Astrocyte of the spinal cord (primary cell): ENCODE measurements around the gene RIMBP2.

Source experiments
- DNase-seq: peaks from one replicate; pipeline ENCODE4 v3.0.0; 2011; ENCODE audit warnings: low read depth, low spot score
- H3K4me3 ChIP-seq: 2 replicates; pipeline ENCODE4 v1.5.1; 2011; ENCODE audit warnings: low read depth, mild to moderate bottlenecking, low read length, moderate library complexity
- CTCF ChIP-seq: IDR thresholded peaks from 2 replicates; pipeline ENCODE4 v1.5.1; 2012; ENCODE audit warnings: low read depth, mild to moderate bottlenecking, low read length, inconsistent platforms
- in situ Hi-C: cut with HindIII; loops from 2 replicates; pipeline ENCODE4 v1.10.0; 2017; ENCODE audit warnings: low sequenced_read_pairs

RIMBP2 gene

GRCh38 chr12:130611026-130611905, 104.8 kb downstream of the RIMBP2 start:
- no peak overlapping the region for H3K4me3 ChIP-seq
- in situ Hi-C loops = no loop called here
- TF ChIP-seq CTCF = no peak
- DNase-seq = no peak

GRCh38 chr12:130609966-130610365, 106.1 kb downstream of the RIMBP2 start:
- no peak overlapping the region for H3K4me3 ChIP-seq
- no peak for TF ChIP-seq CTCF
- DNase-seq = no peak
- in situ Hi-C loops = no loop called here

GRCh38 chr12:130608831-130609230, 107.3 kb downstream of the RIMBP2 start:
- no peak for DNase-seq
- H3K4me3 ChIP-seq = no peak overlapping the region
- TF ChIP-seq CTCF = no peak
- in situ Hi-C loops = no loop called here

GRCh38 chr12:130608132-130608531, 108.0 kb downstream of the RIMBP2 start:
- in situ Hi-C loops = no loop called here
- no peak for DNase-seq
- TF ChIP-seq CTCF = no peak
- H3K4me3 ChIP-seq = no peak overlapping the region

- in situ Hi-C loops = no loop called here
- H3K4me3 ChIP-seq = no peak overlapping the region
- no peak for TF ChIP-seq CTCF
- DNase-seq = no peak
Measured at GRCh38 chr12:130606231-130606630, 109.9 kb downstream of the RIMBP2 start.

GRCh38 chr12:130603396-130603965, 112.6 kb downstream of the RIMBP2 start:
- DNase-seq = no peak
- TF ChIP-seq CTCF = no peak
- in situ Hi-C loops = no loop called here

More at GRCh38 chr12:130603396-130603965, 112.6 kb downstream of the RIMBP2 start:
- no peak overlapping the region for H3K4me3 ChIP-seq
